Stomach smooth muscle (tissue), 2 donors: ENCODE data around the gene PLXNA4.

Experiments
- H3K27ac ChIP-seq: one replicate; pipeline ENCODE4 v1.7.0; 2013; ENCODE audit warnings: mild to moderate bottlenecking, low read length, inconsistent platforms
- H3K27me3 ChIP-seq, 2 donors: one replicate each; pipeline ENCODE4 v1.7.0; 2013; ENCODE audit warnings: low read length in 2 of 2; ENCODE audit not compliant: insufficient read depth in 2 of 2, control insufficient read depth in 1 of 2
- H3K36me3 ChIP-seq, 2 donors: one replicate each; pipeline ENCODE4 v1.7.0; 2013; ENCODE audit warnings: low read length in 2 of 2; ENCODE audit not compliant: control insufficient read depth in 2 of 2, insufficient read depth in 2 of 2
- H3K4me1 ChIP-seq: one replicate; pipeline ENCODE4 v1.7.0; 2013; ENCODE audit warnings: low read length; ENCODE audit not compliant: control insufficient read depth, insufficient read depth
- H3K4me3 ChIP-seq, 2 donors: one replicate each; pipeline ENCODE4 v1.7.0; 2013; ENCODE audit warnings: low read length in 2 of 2
- H3K9ac ChIP-seq, 2 donors: one replicate each; pipeline ENCODE4 v1.7.0; 2013; ENCODE audit warnings: low read length in 2 of 2, mild to moderate bottlenecking in 1 of 2
- H3K9me3 ChIP-seq, 2 donors: one replicate each; pipeline ENCODE4 v1.7.0; 2013; ENCODE audit warnings: low read length in 2 of 2; ENCODE audit not compliant: control insufficient read depth in 2 of 2
- donor health status: healthy.
- donor health status: Pancreatic carcinoma.

Gene PLXNA4

GRCh38 chr7:132490474-132490873, 85.8 kb downstream of the PLXNA4 start:
- no peaks in the 10 kb centered on the region for H3K9me3 ChIP-seq
- H3K4me1 ChIP-seq: peaks cover 3% of the 10 kb centered on the region
- H3K4me3 ChIP-seq: no peak overlapping the region
- no peaks in the 10 kb centered on the region for H3K36me3 ChIP-seq
- H3K27me3 ChIP-seq: no peaks in the 10 kb centered on the region
- H3K27ac ChIP-seq: no peak overlapping the region
- H3K9ac ChIP-seq: no peak overlapping the region

DNA sequence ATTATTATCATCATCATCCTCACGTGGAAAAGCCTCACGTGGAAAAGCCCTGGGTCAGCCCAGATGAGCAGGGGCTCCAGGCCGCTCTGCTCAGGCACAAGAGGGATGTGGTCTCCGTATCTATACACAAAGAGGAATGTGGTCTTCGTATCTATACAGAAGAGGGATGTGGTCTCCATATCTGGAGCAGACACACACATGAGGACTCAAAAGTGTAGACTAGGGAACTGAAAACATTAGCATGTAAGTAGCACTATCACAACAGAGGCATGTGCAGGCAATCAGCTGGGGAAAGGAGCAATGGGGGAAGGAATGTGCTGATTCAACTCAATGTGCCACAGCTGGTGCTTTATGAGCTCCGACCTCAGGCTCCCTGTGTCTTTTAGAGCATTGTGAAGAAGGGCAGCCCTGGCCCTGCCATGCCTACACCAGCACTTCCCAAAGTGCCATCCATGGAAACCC, 86.5 kb downstream of the PLXNA4 start:
- H3K36me3 ChIP-seq: no peaks in the 10 kb centered on the region
- H3K27ac ChIP-seq: no peak overlapping the region
- H3K4me1 ChIP-seq: peaks cover 3% of the 10 kb centered on the region
- H3K9me3 ChIP-seq: no peaks in the 10 kb centered on the region
- no peak overlapping the region for H3K4me3 ChIP-seq
- no peak overlapping the region for H3K9ac ChIP-seq
- no peaks in the 10 kb centered on the region for H3K27me3 ChIP-seq

DNA sequence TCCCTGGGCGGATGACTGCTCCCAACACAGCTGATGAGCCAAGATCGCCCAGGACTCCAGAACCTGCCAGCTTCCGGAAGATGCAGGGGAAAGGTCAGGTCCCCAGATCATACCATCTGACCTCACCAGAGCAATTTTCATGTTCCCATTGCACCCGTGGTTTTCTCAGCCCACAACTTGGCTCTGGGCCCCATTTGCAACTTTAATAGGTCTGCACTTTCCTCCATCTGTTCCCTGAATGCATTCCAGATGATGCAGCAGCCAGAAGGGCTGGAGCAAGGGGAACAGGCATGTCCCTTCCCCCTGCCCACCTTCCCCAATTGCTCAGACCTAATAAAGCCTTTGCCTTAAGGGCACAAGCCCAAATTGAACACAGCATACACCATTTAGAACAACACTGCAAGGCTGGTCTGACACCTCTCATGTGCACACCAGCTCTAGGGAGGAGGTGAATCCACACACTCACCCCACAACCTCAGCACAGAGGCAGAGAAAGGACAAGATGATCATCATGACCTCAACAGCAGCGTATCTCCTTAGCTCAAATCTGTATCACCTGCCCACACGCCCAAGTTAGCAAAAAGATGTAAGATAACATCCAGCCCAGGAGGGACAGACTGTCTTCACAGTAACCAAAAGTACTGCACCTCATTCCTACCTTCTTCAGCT, 87.5 kb downstream of the PLXNA4 start:
- H3K36me3 ChIP-seq: no peaks in the 10 kb centered on the region

GRCh38 chr7:132486274-132486610, 90.0 kb downstream of the PLXNA4 start:
- Histone ChIP-seq H3K27me3 (no peaks in the 10 kb centered on the region), H3K4me1 (no peaks in the 10 kb centered on the region), H3K27ac (no peak overlapping the region)

More for the DNA sequence above, 87.5 kb downstream of the PLXNA4 start:
- Histone ChIP-seq H3K27me3 (no peaks in the 10 kb centered on the region), H3K9ac (no peak overlapping the region), H3K4me3 (no peak overlapping the region), H3K9me3 (no peaks in the 10 kb centered on the region), H3K4me1 (peaks cover 3% of the 10 kb centered on the region), H3K27ac (no peak overlapping the region)

DNA sequence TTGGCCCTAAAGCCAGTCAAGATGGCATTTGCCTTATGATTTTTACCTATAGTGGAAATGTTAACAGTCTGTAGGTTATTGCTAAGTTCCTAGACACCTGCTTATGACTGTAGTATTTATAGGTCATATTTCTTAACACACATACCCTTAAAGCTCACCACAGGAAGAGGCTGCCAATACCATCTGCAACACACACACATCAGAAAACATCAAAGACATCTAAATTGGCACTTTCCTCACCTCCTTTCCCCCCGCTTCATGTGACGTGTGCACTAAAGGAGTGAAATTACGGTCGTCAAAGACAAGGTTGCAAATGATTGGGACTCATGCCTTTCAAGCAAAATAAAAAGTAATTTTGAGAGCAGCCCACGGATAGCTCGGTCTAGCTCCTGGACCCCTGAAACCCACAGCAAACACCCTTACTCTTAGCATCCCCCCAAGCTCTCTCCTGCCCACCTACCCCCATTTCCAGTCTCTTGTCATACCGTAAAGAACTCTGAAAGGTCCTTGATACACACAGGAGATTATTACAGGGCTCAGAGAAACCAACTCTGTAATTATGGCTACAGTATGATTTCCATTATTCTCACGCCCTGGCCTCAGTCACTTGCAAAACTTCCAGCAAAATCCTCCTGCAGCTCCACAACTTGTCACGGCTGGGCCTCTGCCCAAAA, 90.5 kb downstream of the PLXNA4 start:
- H3K4me1 ChIP-seq: no peaks in the 10 kb centered on the region
- no peaks in the 10 kb centered on the region for H3K27me3 ChIP-seq
- no peak overlapping the region for H3K27ac ChIP-seq
- H3K9me3 ChIP-seq: no peaks in the 10 kb centered on the region
- H3K9ac ChIP-seq: no peak overlapping the region
- no peak overlapping the region for H3K4me3 ChIP-seq
- no peaks in the 10 kb centered on the region for H3K36me3 ChIP-seq

More at GRCh38 chr7:132486274-132486610, 90.0 kb downstream of the PLXNA4 start:
- no peaks in the 10 kb centered on the region for H3K9me3 ChIP-seq
- H3K4me3 ChIP-seq: no peak overlapping the region
- H3K9ac ChIP-seq: no peak overlapping the region
- H3K36me3 ChIP-seq: no peaks in the 10 kb centered on the region

DNA sequence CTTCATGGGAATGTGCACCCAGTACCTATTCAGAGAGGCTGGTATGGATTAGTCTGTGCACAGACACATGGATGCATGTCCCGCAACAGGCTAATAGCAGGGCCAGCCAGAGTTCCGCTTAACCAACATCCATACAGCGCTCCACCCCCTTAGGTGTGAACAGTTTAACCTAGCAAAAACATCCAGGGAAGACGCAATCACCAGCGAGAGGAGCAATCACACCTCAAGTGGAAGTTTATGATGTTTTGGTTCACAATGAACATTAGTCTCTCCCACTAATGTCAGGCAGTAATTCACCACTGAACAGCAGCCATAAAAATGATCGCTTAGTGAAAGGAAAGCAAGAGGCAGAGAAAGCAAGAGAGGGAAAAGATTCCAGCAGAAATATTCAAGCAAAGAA, 91.1 kb downstream of the PLXNA4 start:
- Histone ChIP-seq H3K9ac (no peak overlapping the region), H3K36me3 (no peaks in the 10 kb centered on the region), H3K9me3 (no peaks in the 10 kb centered on the region), H3K4me1 (no peaks in the 10 kb centered on the region), H3K27ac (no peak overlapping the region), H3K4me3 (no peak overlapping the region), H3K27me3 (no peaks in the 10 kb centered on the region)

- Histone ChIP-seq H3K9me3 (no peaks in the 10 kb centered on the region), H3K9ac (no peak overlapping the region), H3K4me1 (no peaks in the 10 kb centered on the region), H3K27me3 (no peaks in the 10 kb centered on the region), H3K4me3 (no peak overlapping the region), H3K27ac (no peak overlapping the region), H3K36me3 (no peaks in the 10 kb centered on the region)
Measured at GRCh38 chr7:132482866-132483265, 93.4 kb downstream of the PLXNA4 start.

GRCh38 chr7:132480534-132480933, 95.7 kb downstream of the PLXNA4 start:
- Histone ChIP-seq H3K9ac (no peak overlapping the region), H3K4me1 (peaks cover 3% of the 10 kb centered on the region), H3K36me3 (no peaks in the 10 kb centered on the region), H3K27me3 (no peaks in the 10 kb centered on the region), H3K9me3 (no peaks in the 10 kb centered on the region), H3K27ac (no peak overlapping the region), H3K4me3 (no peak overlapping the region)

DNA sequence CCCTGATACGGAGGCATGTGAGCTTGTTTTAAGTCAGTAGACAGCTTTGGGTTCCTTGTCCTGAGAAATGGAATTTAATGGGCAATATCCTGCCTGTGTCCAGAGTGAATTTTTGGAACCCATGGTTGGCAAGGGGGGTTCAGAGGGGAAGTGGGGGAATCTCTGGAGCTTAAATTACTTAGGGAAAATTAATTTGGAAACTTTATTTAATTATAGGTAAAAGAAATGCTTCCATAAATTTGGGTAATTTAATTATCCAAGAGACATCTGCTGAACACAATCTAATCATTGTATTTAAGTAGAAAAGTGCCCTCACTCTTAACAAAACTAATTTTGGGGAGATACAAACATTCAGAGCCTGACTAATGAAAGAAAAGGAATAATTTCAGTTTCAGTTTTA, 99.7 kb downstream of the PLXNA4 start:
- Histone ChIP-seq H3K27me3 (no peaks in the 10 kb centered on the region), H3K9me3 (no peaks in the 10 kb centered on the region), H3K36me3 (no peaks in the 10 kb centered on the region), H3K4me1 (peaks cover 32% of the 10 kb centered on the region), H3K9ac (no peak overlapping the region), H3K4me3 (no peak overlapping the region), H3K27ac (no peak overlapping the region)

- Histone ChIP-seq H3K4me3 (no peak overlapping the region), H3K27ac (no peak overlapping the region), H3K36me3 (no peaks in the 10 kb centered on the region), H3K9me3 (no peaks in the 10 kb centered on the region), H3K4me1 (peaks cover 41% of the 10 kb centered on the region), H3K9ac (no peak overlapping the region), H3K27me3 (no peaks in the 10 kb centered on the region)
Measured at GRCh38 chr7:132475669-132476116, 100.6 kb downstream of the PLXNA4 start.

GRCh38 chr7:132475037-132475668, 101.1 kb downstream of the PLXNA4 start:
- no peaks in the 10 kb centered on the region for H3K9me3 ChIP-seq
- no peak overlapping the region for H3K4me3 ChIP-seq
- peaks cover 45% of the 10 kb centered on the region for H3K4me1 ChIP-seq
- no peaks in the 10 kb centered on the region for H3K36me3 ChIP-seq
- no peak overlapping the region for H3K9ac ChIP-seq
- no peak overlapping the region for H3K27ac ChIP-seq
- no peaks in the 10 kb centered on the region for H3K27me3 ChIP-seq
